Stimulated activated naive B cell treated with anti-CD40 and anti-IgM and Interleukin-4, amounts not matched to agents 10 μg/mL and 1 μg/mL and 100 μg/mL, for 72 hours (primary cell): ENCODE data around the gene MYL12A.

Experiments used
- ATAC-seq, 2 donors: fragments of 150-1000 bp; cut with Tn5 transposase; replicated peaks; 2 replicates each; pipeline ENCODE4 v1.10.0; 2021; ENCODE audit warnings: moderate library complexity in 1 of 2
- DNase-seq: peaks from one replicate; pipeline ENCODE4 v3.0.0; 2021
- H3K27ac Mint-ChIP-seq: one replicate; pipeline ENCODE4 v1.8.0; 2022; ENCODE audit warnings: mild to moderate bottlenecking, mixed read lengths
- H3K27me3 Mint-ChIP-seq, 2 donors: one replicate each; pipeline ENCODE4 v1.8.0; 2022; ENCODE audit warnings: mixed read lengths in 2 of 2
- H3K36me3 Mint-ChIP-seq, 2 donors: one replicate each; pipeline ENCODE4 v1.8.0; 2022; ENCODE audit warnings: mixed read lengths in 2 of 2, mild to moderate bottlenecking in 1 of 2
- H3K4me1 Mint-ChIP-seq, 2 donors: one replicate each; pipeline ENCODE4 v1.8.0; 2022; ENCODE audit warnings: mixed read lengths in 2 of 2, mild to moderate bottlenecking in 1 of 2
- H3K4me3 Mint-ChIP-seq, 2 donors: one replicate each; pipeline ENCODE4 v1.8.0; 2022; ENCODE audit warnings: mild to moderate bottlenecking in 2 of 2, mixed read lengths in 2 of 2, moderate library complexity in 1 of 2
- H3K9me3 Mint-ChIP-seq, 2 donors: one replicate each; pipeline ENCODE4 v1.8.0; 2022; ENCODE audit warnings: mixed read lengths in 2 of 2, mild to moderate bottlenecking in 1 of 2

Gene MYL12A

GRCh38 chr18:3255611-3256165, 8.1 kb downstream of the MYL12A start:
- Mint-ChIP-seq H3K36me3 (peaks cover 38 to 53% of the 10 kb centered on the region in 2 donors), H3K4me3 (no peak overlapping the region), H3K27me3 (no peaks in the 10 kb centered on the region), H3K4me1 (peaks cover 33 to 76% of the 10 kb centered on the region in 2 donors), H3K9me3 (no peaks in the 10 kb centered on the region), H3K27ac (peak overlapping the region; percentile 56)
- ATAC-seq (peak; percentile 65 to 68), DNase-seq (no peak)

GRCh38 chr18:3256693-3257626, 9.4 kb downstream of the MYL12A start:
- H3K36me3 Mint-ChIP-seq: peaks cover 36 to 52% of the 10 kb centered on the region in 2 donors

GRCh38 chr18:3257627-3258120, 10.1 kb downstream of the MYL12A start:
- H3K36me3 Mint-ChIP-seq: peaks cover 36 to 53% of the 10 kb centered on the region in 2 donors
- DNase-seq (no peak), ATAC-seq (no peak)
- no peak overlapping the region for H3K4me3 Mint-ChIP-seq
- H3K27ac Mint-ChIP-seq: peak overlapping the region; percentile 27
- H3K27me3 Mint-ChIP-seq: no peaks in the 10 kb centered on the region
- H3K9me3 Mint-ChIP-seq: no peaks in the 10 kb centered on the region
- peaks cover 35 to 73% of the 10 kb centered on the region in 2 donors for H3K4me1 Mint-ChIP-seq

More at GRCh38 chr18:3256693-3257626, 9.4 kb downstream of the MYL12A start:
- Mint-ChIP-seq H3K4me3 (peak overlapping the region in 1 of 2 donors; percentile 29), H3K9me3 (no peaks in the 10 kb centered on the region), H3K27ac (peak overlapping the region; percentile 77), H3K4me1 (peaks cover 34 to 74% of the 10 kb centered on the region in 2 donors), H3K27me3 (no peaks in the 10 kb centered on the region)
- peak in 1 of 2 donors; percentile 24 for ATAC-seq
- no peak for DNase-seq

GRCh38 chr18:3260995-3261372, 13.4 kb downstream of the MYL12A start:
- Mint-ChIP-seq H3K27ac (peak overlapping the region; percentile 99), H3K4me3 (peak overlapping the region; percentile 88 to 94), H3K36me3 (peaks cover 14 to 33% of the 10 kb centered on the region in 2 donors), H3K27me3 (no peaks in the 10 kb centered on the region), H3K9me3 (no peaks in the 10 kb centered on the region), H3K4me1 (peaks cover 51 to 79% of the 10 kb centered on the region in 2 donors)
- no peak for DNase-seq
- no peak for ATAC-seq

- ATAC-seq: peak; percentile 87 to 89
- peaks cover 12 to 32% of the 10 kb centered on the region in 2 donors for H3K36me3 Mint-ChIP-seq
Observed at GRCh38 chr18:3261373-3262233, 14.0 kb downstream of the MYL12A start, which contains the start of gene MYL12B. MYL12B (plus strand) TSS chr18:3262133; CDS start chr18:3272899, 10,766 bp downstream.

GRCh38 chr18:3262234-3263131, 14.9 kb downstream of the MYL12A start:
- peak; percentile 33 to 42 for ATAC-seq
- peak; percentile 15 for DNase-seq
- Mint-ChIP-seq H3K27ac (peak overlapping the region; percentile 99), H3K27me3 (no peaks in the 10 kb centered on the region), H3K4me3 (peak overlapping the region; percentile 88 to 94), H3K9me3 (no peaks in the 10 kb centered on the region), H3K36me3 (peaks cover 12 to 25% of the 10 kb centered on the region in 2 donors), H3K4me1 (peaks cover 52 to 79% of the 10 kb centered on the region in 2 donors)

More at GRCh38 chr18:3261373-3262233, 14.0 kb downstream of the MYL12A start, which contains the start of gene MYL12B:
- DNase-seq: peak; percentile 68
- Mint-ChIP-seq H3K4me3 (peak within 1 kb of the TSS; percentile 88 to 94), H3K27ac (peak within 1 kb of the TSS; percentile 99), H3K9me3 (no peaks in the 10 kb centered on the region), H3K4me1 (peaks cover 53 to 79% of the 10 kb centered on the region in 2 donors), H3K27me3 (no peaks in the 10 kb centered on the region)

GRCh38 chr18:3263132-3263700, 15.6 kb downstream of the MYL12A start:
- peak overlapping the region; percentile 88 to 94 for H3K4me3 Mint-ChIP-seq
- H3K9me3 Mint-ChIP-seq: no peaks in the 10 kb centered on the region
- peaks cover 53 to 76% of the 10 kb centered on the region in 2 donors for H3K4me1 Mint-ChIP-seq
- DNase-seq (no peak), ATAC-seq (no peak)
- H3K27ac Mint-ChIP-seq: peak overlapping the region; percentile 81
- H3K27me3 Mint-ChIP-seq: no peaks in the 10 kb centered on the region
- peaks cover 6 to 18% of the 10 kb centered on the region in 2 donors for H3K36me3 Mint-ChIP-seq

GRCh38 chr18:3264362-3264761, 16.8 kb downstream of the MYL12A start:
- Mint-ChIP-seq H3K9me3 (no peaks in the 10 kb centered on the region), H3K27ac (no peak overlapping the region), H3K36me3 (peaks cover 3 to 18% of the 10 kb centered on the region in 2 donors), H3K4me1 (peaks cover 58 to 81% of the 10 kb centered on the region in 2 donors), H3K4me3 (no peak overlapping the region), H3K27me3 (no peaks in the 10 kb centered on the region)
- DNase-seq: no peak
- no peak for ATAC-seq

GRCh38 chr18:3265564-3266033, 18.0 kb downstream of the MYL12A start:
- H3K27me3 Mint-ChIP-seq: no peaks in the 10 kb centered on the region
- H3K4me3 Mint-ChIP-seq: peak overlapping the region in 1 of 2 donors; percentile 8
- DNase-seq (no peak), ATAC-seq (no peak)
- H3K9me3 Mint-ChIP-seq: no peaks in the 10 kb centered on the region
- peaks cover 0 to 19% of the 10 kb centered on the region in 2 donors for H3K36me3 Mint-ChIP-seq
- no peak overlapping the region for H3K27ac Mint-ChIP-seq
- H3K4me1 Mint-ChIP-seq: peaks cover 61 to 81% of the 10 kb centered on the region in 2 donors

- DNase-seq: no peak
- Mint-ChIP-seq H3K4me1 (peaks cover 60 to 82% of the 10 kb centered on the region in 2 donors), H3K27ac (peak overlapping the region; percentile 72), H3K9me3 (no peaks in the 10 kb centered on the region), H3K36me3 (peaks cover 0 to 19% of the 10 kb centered on the region in 2 donors), H3K27me3 (no peaks in the 10 kb centered on the region), H3K4me3 (peak overlapping the region in 1 of 2 donors; percentile 40)
- ATAC-seq: no peak
Observed at GRCh38 chr18:3266062-3266608, 18.5 kb downstream of the MYL12A start.

GRCh38 chr18:3268306-3268705, 20.7 kb downstream of the MYL12A start:
- DNase-seq (no peak), ATAC-seq (no peak)
- H3K4me1 Mint-ChIP-seq: peaks cover 58 to 91% of the 10 kb centered on the region in 2 donors
- no peak overlapping the region for H3K4me3 Mint-ChIP-seq
- H3K36me3 Mint-ChIP-seq: peaks cover 4 to 20% of the 10 kb centered on the region in 2 donors
- no peaks in the 10 kb centered on the region for H3K9me3 Mint-ChIP-seq
- no peak overlapping the region for H3K27ac Mint-ChIP-seq
- no peaks in the 10 kb centered on the region for H3K27me3 Mint-ChIP-seq

GRCh38 chr18:3269241-3269913, 21.8 kb downstream of the MYL12A start:
- H3K27me3 Mint-ChIP-seq: no peaks in the 10 kb centered on the region
- H3K27ac Mint-ChIP-seq: peak overlapping the region; percentile 25
- peak overlapping the region in 1 of 2 donors; percentile 2 for H3K4me3 Mint-ChIP-seq
- peaks cover 10 to 26% of the 10 kb centered on the region in 2 donors for H3K36me3 Mint-ChIP-seq
- DNase-seq (no peak), ATAC-seq (no peak)
- peaks cover 49 to 82% of the 10 kb centered on the region in 2 donors for H3K4me1 Mint-ChIP-seq
- no peaks in the 10 kb centered on the region for H3K9me3 Mint-ChIP-seq
